GM12864 (cell line): ENCODE data around the gene TSPAN11.

Experiments
- DNase-seq: peaks from one replicate; pipeline ENCODE4 v3.0.0-alpha.2; 2011; ENCODE audit warnings: low read depth
- H3K4me3 ChIP-seq: 2 replicates; pipeline ENCODE4 v1.5.1; 2011; ENCODE audit warnings: mild to moderate bottlenecking, low read depth, low read length, control low read depth
- CTCF ChIP-seq: IDR thresholded peaks from 2 replicates; pipeline ENCODE4 v1.5.1; 2011; ENCODE audit warnings: low read depth, mild to moderate bottlenecking, moderate library complexity, low read length, control low read depth, inconsistent platforms; ENCODE audit errors: missing control alignments

The TSPAN11 gene

GRCh38 chr12:30991466-30991865, 64.9 kb downstream of the TSPAN11 start:
- no peak for DNase-seq
- no peak for TF ChIP-seq CTCF
- no peak overlapping the region for H3K4me3 ChIP-seq

- no peak for DNase-seq
- H3K4me3 ChIP-seq: no peak overlapping the region
- TF ChIP-seq CTCF: no peak
Observed at GRCh38 chr12:30992381-30992780, 65.8 kb downstream of the TSPAN11 start.

GRCh38 chr12:30993766-30994165, 67.2 kb downstream of the TSPAN11 start:
- no peak for DNase-seq
- no peak overlapping the region for H3K4me3 ChIP-seq
- no peak for TF ChIP-seq CTCF

- no peak for TF ChIP-seq CTCF
- no peak overlapping the region for H3K4me3 ChIP-seq
- no peak for DNase-seq
Observed at GRCh38 chr12:30994274-30994673, 67.7 kb downstream of the TSPAN11 start.

- no peak for DNase-seq
- H3K4me3 ChIP-seq: no peak overlapping the region
- TF ChIP-seq CTCF: no peak
Observed at GRCh38 chr12:30996255-30996654, 69.7 kb downstream of the TSPAN11 start.

- DNase-seq: no peak
- no peak overlapping the region for H3K4me3 ChIP-seq
- TF ChIP-seq CTCF: no peak
Observed at GRCh38 chr12:30996752-30997151, 70.2 kb downstream of the TSPAN11 start.

- TF ChIP-seq CTCF: no peak
- no peak for DNase-seq
- H3K4me3 ChIP-seq: no peak overlapping the region
Observed at GRCh38 chr12:30997685-30998440, 71.3 kb downstream of the TSPAN11 start.
